ENCODE data around the gene ZNF469.

ZNF469 gene, protein sequence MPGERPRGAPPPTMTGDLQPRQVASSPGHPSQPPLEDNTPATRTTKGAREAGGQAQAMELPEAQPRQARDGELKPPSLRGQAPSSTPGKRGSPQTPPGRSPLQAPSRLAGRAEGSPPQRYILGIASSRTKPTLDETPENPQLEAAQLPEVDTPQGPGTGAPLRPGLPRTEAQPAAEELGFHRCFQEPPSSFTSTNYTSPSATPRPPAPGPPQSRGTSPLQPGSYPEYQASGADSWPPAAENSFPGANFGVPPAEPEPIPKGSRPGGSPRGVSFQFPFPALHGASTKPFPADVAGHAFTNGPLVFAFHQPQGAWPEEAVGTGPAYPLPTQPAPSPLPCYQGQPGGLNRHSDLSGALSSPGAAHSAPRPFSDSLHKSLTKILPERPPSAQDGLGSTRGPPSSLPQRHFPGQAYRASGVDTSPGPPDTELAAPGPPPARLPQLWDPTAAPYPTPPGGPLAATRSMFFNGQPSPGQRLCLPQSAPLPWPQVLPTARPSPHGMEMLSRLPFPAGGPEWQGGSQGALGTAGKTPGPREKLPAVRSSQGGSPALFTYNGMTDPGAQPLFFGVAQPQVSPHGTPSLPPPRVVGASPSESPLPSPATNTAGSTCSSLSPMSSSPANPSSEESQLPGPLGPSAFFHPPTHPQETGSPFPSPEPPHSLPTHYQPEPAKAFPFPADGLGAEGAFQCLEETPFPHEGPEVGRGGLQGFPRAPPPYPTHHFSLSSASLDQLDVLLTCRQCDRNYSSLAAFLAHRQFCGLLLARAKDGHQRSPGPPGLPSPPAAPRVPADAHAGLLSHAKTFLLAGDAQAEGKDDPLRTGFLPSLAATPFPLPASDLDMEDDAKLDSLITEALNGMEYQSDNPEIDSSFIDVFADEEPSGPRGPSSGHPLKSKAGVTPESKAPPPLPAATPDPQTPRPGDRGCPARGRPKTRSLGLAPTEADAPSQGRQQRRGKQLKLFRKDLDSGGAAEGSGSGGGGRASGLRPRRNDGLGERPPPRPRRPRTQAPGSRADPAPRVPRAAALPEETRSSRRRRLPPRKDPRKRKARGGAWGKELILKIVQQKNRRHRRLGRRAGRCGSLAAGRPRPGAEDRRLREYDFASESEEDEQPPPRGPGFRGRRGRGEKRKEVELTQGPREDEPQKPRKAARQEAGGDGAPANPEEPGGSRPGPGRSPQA (N-terminal part only)

DNA sequence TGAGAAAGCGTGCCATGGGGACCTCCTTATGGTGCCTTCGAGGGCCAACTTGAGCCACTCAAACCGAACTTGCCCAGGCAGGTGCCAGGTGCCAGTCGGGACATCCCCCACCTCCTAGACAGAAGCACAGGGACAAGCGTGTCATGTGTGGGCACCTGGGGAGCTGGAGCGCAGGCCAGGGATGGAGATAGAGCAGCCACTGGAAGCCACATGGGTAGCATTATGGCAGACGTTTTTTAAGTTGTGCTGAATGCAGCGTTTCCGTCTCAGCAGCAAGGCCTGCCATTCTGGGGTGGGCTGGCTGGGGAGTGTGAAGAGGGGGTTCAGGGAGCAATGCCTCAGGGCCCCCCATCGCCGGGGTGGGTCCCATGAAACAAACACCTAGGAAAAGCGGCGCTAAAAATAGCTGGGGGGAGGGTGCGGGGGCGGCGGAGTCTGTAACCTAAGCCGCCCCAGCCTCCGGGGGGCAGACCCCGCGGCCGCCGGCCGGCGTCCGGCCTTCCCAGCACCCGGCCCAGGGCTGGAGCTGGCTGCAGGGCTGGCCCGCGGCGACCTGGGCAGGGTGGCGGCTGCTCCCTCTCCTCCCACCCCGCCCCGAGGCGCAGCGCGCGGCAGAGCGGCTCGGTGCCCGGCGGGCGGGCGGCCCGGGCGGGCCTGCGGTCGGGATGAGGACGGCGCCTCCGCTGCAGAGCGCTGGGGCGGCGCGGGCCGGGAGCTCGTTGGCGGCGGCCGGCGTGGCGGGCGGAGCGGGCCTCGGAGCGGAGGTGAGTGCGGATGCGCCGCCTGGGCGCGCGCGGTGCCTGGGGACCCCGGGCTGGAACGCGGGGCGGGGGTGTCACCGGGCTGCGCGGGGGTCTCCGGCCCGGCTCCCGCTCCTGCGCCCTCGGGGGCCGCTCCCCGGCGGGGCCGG is at the start of gene ZNF469:
ZNF469 (plus strand) TSS at position 469 of the 910 bp plus-strand sequence. CDS start 44,512 bp downstream, outside the sequence.
- DNase-seq: no peak

DNA sequence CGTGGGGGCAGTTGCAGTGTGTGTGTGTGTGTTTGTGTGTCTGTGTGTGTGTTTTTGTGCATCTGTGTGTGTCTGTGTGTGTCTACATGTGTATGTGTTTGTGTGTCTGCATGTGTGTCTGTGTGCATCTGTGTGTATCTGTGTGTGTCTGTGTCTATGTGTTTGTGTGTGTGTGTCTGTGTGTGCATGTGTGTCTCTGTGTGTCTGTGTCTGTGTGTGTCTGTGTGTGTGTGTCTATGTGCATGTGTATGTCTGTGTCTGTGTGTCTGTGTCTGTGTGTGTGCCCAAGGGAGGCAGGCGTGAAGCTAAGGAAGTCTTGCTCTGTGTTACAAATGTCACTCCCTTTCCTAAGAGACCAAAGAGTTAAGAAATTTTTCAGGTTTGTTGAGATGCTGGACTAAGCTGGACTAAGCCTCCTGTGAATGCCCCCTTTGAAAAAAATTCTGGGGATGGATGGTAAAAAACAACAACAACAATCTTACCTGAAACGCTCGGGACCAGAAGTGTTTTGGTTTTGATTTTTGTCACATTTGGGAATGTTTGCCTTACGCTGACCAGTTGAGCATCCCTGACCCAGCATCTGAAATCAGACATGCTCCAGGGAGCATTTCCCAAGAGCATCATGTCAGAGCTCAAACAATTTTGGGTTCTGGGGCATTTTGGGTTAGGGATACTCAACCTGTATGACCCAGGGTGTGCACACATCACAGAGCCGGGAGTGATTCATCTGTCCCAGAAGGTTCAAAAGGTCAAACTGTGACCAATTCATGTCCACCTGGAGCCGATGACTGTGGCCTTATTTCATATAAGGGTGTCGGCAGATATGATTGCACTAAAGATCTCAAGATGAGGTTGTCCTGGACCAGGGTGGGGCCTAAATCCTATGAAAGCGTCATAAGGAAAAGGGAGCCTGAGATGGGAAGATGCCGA is 48.6 kb upstream of the ZNF469 start:
- DNase-seq: no peak

DNA sequence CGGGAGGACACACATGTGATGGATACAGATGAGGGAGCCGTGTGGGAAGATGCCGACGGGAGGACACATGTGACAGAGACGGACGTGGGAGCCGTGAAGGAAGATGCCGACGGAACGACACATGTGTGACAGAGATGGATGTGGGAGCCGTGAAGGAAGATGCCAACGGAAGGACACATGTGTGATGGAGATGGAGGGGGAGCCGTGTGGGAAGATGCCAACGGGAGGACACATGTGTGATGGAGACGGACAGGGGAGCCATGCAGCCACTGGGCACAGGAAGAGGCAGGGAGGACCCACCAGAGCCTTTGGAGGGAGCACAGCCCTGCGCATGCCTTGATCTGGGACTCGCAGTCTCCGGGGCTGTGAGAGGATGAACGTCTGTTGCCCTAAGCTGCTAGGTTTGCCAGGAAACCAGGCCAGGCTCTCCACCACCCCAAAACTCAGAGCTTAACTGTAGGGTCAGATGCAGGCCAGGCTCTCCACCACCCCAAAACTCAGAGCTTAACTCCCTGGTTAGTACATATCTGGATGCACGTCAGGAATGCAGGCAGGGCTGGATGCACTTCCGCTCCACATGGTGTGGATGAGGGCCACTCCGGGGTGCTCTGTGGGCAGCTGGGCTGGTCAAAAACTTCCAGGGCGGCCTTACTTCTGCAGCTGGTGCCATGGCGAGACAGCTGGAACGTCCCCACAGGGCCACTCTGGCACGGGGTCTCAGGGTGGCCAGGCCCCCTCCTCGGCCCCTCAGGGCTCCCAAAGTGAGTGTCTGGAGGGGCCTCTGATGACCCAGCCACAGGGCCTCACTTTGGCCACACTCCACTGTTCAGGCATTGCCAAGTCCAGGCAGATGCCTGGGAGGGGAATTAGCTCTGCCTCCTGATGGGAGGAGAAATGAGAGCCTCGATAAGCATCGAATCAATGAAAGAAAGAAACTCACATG is 47.7 kb upstream of the ZNF469 start:
- no peak for DNase-seq

DNA sequence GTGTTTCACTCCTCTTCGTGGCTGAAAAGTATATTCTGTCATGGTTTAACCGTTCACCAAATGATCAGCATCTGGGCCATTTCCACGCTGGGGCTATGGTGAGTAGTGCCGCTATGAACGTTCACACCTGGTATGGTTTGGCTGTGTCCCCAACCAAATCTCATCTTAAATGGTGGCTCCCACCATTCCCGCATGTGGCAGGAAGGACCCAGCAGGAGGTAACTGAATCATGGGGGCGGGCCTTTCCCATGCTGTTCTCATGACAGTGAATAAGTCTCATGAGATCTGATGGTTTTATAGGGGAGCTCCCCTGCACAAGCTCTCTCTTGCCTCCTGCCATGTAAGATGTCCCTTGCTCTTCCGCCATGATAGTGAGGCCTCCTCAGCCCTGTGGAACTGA is 45.7 kb upstream of the ZNF469 start:
- DNase-seq: no peak

DNA sequence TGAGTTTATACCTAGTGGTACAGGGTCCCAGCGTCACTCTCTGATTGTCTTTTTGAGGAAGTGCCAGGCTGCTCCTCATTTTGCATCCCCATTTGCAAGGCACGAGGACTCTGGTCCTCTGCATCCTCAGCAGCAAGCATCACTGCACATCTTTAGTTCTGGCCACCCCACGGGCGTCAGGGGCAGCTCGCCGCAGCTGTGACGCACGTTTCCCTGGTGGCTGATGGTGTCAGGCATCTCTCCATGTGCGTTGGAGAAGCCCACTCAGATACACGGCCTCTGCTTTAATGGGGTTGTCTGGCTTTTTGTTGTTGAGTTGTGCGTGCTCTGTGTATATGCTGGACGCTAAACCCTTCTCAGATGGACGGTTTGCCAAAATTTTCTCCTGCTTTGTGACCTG is 45.2 kb upstream of the ZNF469 start:
- DNase-seq: no peak

DNA sequence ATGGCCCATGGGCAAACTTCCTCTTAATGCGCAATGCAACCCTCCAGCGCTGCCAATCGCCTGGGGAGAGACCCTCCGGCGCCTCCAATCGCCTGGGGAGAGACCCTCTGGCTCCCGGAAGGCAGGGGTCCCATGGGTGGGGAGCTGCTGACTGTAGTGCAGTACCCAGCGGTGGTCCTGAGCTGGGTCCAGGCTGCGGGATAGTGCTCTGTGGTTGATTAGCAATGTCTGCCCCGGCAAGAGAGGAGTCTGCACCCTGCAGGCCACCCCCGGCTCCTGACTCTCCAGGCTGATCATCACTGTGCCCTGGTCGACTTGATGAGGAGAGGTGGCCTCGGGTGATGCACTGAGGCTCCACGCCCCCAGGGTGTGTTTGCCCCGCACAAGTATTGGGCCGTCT is 44.6 kb upstream of the ZNF469 start:
- no peak for DNase-seq

DNA sequence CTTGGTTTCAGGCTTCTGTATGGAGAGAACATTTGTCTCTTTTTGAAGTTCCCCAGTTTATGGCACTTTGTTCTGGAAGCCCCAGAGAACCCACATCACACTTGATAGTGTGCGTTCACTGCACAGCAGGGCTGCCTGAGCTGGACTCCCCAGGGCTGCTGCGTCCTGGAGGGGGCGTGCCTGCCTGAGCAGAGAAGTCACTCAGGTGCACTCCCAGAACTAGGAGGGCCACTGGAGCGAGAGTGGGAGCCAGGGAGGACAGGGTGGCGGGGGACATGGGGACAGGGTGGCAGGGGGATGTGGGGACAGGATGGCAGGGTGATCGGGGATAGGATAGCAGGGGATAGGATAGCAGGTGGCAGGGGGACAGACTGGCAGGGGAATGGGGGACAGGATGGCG is 43.9 kb upstream of the ZNF469 start:
- DNase-seq: no peak

DNA sequence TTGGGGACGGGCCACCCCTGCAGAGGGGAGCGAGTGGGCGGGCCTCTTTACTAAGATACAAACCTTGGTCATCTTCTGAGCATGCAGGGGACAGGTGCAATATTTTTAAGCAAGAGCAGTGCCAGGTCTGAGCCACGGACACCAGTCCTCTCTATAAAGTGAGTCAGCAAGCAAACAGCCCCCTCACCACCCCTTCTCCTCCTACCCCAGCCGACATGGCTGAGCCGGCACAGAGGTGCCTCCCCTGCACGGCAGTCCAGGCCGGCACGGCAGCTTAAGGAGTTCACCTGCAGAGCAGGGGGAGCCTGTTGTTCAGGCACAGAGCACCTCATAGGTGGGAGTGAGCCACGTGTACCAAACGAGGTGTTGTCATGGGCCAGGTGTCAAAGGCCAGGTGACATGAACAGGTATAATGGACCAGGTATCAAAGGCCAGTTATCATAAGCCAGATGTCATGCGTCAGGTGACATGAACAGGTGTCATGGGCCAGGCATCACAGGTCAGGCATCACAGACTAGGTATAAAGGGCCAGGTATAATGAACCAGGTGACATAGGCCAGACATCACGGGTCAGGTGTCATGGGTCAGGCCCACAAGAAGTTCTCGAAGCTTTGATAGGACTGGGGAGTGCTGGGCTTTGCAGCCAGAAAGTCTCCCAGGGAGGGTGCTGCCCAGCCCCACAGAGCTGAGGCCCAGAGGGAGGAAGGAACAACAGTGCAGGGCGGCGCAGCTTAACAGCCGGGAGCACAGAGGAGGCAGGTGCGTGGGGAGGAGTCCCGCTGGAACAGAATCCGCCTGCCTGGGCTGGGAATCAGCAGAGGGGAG is 42.6 kb upstream of the ZNF469 start:
- no peak for DNase-seq

DNA sequence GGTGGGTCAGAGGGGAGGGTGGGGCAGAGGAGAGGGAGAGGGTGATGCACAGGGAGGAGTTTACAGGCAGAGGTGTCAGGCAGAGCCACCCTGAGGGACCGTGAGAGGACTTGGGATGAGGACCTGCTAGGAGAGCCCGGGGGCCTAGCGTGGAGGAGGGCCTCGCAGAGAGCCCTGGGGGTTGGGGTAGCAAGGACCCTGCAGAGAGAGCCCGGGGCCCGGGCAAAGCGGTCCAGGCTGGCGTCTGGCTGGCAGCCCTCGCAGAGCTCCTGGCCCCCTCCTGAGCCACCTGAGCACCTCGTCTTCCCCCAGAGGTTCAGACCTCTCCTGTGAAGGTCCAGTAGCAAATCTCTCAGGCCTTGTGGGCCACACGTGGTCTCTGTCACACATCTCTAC is 42.0 kb upstream of the ZNF469 start:
- no peak for DNase-seq

DNA sequence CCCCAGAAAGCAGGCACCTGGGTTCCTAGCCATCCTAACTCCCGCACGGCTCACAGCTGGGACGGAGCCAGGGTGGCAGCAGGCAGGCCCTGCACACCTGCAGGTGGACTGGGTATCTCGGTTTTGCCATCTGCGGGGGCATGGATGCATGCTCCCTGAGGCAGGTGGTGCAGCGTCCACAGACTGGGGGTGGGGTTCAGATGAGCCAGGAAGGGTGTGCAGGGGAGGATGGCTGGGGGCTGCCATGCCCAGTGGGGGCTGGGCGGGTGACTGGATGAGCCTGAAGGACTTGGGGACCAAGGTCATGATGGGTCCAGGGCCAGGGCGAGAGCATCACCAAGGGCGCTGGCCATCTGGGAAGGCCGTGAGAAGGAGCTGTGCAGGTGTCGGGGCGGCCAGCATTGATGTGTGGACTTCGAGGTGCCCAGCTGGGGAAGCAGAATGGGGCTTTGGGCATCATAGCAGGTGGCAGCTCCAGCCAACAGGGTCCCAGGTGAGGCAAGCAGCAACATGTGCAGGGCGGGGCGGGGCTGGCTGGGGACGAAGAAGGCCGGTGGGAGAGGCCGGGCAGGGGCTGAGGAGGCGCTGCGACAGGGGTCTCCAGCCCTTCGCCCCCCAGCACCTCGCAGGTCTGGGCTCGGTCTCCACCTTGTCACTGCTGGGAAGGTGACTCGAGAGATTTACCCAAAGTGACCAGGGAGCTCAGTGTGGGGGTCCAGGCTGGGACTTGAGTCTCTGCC is 41.0 kb upstream of the ZNF469 start:
- DNase-seq: no peak

DNA sequence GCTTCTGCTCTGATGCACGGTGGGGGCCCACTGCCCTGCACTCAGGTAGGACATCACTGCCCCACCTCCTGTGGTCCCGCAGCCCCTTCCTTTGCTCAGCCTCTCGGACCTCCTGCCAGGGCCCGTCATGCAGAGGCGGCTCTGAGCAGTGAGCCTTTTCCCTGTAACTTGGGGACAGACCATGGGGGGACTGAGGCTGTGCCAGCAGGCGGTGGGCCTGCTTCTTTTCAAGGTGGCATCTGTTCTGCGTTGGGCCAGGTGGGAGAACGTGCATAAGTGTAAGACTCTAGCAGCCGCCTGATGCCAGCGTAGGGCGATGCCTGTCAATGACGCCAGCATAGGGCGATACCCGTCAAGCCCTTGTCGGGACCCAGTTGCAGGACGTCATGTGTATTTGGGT is 40.3 kb upstream of the ZNF469 start:
- DNase-seq: no peak

DNA sequence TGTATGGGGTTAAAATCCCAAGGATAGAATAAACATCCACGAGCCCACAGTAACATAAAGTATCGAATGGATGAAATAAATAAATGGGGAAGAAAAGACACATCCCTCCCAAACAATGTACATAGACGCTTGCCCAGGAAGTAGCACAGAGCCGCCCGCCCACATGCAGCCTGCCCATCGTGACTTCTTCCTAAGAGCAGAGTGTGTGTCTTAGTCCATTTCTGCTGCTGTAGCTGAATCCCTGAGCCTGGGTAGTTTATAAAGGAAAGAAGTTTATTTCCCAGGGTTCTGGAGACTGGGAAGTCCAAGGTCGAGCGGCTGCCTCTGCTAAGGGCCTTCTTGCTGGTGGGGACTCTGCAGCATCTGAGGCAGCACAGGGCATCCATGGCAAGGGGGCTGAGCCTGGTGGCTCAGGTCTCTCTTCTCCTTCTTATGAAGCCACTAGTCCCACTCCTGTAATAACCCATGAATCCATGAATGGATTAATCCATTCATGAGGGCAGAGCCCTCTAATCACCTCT is 39.4 kb upstream of the ZNF469 start:
- no peak for DNase-seq

DNA sequence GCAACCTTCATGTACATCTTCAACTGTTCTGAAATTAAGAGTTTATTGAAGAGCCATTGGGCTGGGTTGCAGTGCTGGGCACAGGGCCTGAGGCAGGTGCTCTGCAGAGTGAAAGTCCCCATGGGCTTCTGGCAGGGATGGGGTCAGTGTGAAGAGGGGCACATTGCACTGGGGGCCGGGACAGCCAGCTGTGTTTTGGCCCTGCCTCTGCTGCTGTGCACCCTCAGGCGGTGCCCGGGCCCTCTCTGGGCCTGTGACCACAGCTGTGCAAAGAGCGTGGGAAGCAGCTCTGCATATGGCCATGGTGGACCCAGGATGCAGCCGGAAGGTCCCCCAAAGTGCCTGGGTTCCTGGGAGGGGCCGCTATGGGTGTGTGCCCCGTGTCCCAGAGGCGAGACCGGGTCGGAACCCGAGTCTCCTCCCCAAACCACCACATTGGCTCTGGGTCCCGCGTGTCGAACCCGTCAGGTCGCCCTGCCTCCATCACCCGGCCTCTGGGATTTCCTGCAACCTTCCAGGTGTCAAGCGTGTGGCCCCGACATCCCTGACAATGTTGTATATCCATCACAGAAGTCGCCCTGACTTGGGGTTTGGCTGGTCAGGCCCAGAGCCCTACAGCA is 38.2 kb upstream of the ZNF469 start:
- no peak for DNase-seq

DNA sequence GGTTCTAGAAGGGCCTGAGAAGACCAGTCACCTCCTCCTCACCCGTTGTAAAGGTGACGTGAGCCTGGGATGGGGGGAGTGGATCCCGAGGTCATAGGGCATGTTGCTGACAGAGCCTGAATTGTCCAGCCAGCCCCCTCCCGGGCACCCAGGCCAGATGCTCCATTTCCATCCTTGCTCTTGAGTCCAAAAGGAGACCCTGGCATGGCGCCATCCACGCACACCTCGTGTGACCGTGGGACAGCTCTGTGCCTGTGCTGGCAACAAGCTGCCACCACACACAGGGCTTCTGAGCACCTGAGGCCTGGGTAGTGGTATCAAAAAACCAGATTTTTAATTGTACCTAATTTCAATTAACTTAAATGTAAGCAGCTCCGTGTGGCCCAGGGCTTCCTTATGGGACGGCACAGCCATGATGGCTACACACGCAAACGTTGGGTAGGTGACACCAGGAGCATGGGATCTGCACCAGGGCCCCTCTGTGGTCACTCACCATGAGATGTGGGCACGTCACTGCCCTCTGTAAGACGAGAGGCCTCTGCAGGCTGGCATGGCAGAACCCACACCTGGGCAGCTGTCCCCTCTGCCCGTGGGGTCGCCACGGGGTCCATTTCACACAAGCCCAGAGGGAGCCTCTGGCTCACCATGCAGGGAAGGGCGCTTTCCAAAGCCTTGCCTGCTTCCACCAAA is 37.6 kb upstream of the ZNF469 start:
- no peak for DNase-seq

DNA sequence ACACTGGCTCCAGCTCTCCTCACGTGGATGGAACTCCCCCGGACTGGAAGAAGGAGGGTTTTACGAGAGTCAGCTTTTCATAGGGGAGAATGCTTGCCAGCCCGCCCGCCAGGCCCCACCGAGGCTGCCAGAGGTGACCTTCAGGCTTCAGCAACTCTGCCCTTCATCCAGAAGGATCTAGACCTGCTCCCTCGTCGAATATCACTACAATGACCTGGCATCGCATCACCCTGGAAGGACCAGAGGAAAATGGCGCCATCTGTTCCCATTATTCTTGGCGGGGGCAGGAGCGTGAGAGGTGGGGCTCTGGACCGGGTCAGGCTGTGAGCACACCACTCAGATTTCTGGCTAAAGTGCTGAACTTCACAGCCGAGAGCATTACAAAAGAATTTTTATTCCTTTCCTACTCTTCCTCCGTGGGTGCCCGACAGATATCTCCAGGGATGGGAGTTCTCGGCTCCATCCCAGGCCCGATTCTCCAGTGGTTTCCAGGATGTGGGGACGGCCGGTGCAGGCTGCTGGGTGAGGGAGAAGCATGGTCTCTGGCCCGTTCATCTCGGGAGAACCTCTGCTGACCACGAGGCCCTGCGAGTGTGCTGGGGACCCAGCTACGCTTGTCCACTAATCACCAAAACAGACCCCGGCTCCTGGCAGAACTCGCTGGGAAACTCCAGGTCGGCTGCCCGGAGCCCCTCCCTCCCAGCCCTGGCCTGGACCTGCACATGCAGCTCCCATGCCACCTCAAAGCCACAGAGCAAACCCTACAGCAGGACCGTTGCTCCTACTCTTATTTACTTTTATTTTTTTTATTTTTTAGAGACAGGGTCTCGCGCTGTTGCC is 36.8 kb upstream of the ZNF469 start:
- DNase-seq: no peak
